ENCODE data around the gene COL9A2. TPM values are rescaled to one million over a fixed set of nuclear protein-coding genes. Genes with fewer than 3 reads are reported as not detected.

Gene COL9A2
- total RNA-seq, 1 donor = 1.1 TPM

GRCh38 chr1:40305451-40305850 is 11.6 kb downstream of the COL9A2 start:
- DNase-seq (ENCODE audit: low read depth in 2 of 3, low spot score in 2 of 3) = no peak

DNA sequence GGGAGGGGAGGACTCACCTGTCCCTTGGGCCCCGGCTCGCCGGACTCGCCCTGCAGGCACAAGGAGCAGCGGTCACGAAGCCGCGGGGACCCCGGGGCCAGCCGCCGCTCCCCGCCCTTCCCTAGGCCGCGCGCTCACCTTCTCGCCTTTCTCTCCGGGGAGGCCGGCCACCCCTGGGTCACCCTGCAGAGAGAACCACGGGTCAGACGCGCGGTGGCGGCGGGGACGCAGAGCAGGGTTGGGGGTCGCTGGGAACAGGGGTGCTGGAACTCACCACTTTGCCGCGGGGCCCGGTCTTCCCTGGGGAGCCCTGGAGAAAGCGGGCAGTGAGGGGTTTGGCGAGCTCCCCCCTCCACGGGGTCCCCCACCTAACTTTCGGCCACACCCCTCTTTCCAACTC is 13.3 kb downstream of the COL9A2 start:
- no peak for DNase-seq (ENCODE audit: low read depth in 2 of 3, low spot score in 2 of 3)

- no peak for DNase-seq (ENCODE audit: low read depth in 2 of 3, low spot score in 2 of 3)
Observed at GRCh38 chr1:40303051-40303771, 13.9 kb downstream of the COL9A2 start.

- DNase-seq (ENCODE audit: low read depth in 2 of 3, low spot score in 2 of 3) = no peak
Observed at GRCh38 chr1:40302475-40302874, 14.6 kb downstream of the COL9A2 start.

DNA sequence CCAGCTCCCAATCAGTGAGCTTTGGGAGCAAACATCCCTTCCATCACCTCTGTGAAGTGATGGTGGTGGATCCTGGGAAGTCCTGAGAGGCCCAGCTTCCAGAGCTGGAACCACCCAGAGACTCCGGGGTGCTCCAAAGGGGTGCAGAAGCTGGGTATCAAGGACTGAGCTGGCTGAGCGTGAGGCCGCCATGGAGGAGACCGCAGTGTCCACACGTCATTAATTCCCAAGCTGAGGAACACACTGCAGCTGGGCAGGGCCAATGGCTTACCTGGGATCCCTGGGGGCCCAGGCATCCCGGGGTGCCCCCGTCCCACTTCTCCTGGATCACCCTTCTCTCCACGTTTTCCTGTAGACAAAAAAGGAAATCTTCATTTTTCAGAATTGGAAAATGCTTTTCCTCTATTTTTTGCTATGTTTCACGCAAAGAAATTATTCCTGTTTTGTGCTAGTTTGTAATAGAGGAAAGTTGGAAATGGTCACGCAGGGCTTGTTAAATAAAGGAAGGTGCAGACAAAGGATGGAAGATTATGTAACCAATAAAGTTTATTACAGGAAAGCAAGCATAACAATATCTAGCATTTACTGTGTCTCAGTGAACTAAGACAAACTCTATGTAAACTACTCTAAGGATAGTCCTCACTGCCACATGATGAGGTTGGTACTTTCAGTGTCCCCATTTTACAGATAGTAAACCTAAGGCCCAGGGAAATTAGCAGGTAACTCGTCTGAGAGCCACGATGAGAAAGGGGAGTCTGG is 15.4 kb downstream of the COL9A2 start:
- no peak for DNase-seq (ENCODE audit: low read depth in 2 of 3, low spot score in 2 of 3)

GRCh38 chr1:40301066-40301465 is 16.0 kb downstream of the COL9A2 start:
- no peak for DNase-seq (ENCODE audit: low read depth in 2 of 3, low spot score in 2 of 3)

GRCh38 chr1:40300651-40301050 is 16.4 kb downstream of the COL9A2 start:
- DNase-seq (ENCODE audit: low read depth in 2 of 3, low spot score in 2 of 3) = no peak

- no peak for DNase-seq (ENCODE audit: low read depth in 2 of 3, low spot score in 2 of 3)
Observed at GRCh38 chr1:40300249-40300567, 16.9 kb downstream of the COL9A2 start.

DNA sequence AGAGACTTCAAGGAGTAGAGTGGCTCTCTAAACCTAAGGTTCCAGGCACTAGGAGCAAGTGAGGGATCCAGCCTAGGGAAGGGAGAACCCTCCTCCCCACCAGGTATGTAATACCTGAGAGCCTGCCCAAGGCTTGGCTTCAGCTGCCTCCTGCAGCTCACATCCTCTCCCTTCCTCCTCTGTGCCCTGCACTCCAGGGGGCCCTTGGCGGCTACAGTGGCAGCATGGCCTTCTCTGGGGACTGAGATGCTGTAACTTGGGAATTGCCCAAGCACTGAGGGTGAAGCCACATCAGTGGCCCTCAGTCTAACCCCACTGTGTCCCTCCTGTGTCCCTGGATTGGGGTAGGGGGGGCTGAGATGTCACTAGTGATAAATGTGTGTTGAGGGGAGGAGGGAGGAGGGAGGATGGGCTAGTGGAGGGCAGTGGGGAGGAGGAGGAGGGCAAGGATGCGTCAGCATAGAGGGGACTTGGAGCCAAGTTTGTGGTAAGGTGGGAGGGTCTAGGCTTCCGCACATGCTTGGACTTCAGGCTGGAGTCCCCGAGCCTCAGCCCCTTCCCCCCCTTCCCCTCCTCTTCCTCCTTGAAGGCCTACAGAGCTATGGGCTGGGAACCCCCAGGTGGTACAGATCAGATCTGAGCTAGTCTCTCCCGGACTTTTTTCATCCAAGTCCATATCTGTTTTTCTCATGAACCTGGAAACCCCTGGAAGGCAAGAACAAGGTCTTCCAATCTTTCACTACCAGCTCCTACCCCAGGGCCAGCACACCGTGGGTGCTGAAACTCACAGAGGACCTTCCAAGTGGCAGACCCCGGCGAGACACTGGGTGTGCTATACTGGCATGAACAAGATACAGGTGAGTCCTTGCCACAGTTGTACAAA is 17.5 kb downstream of the COL9A2 start:
- DNase-seq (ENCODE audit: low read depth in 2 of 3, low spot score in 2 of 3) = peak in 2 of 3 donors; percentile 57 to 62

GRCh38 chr1:40291293-40291692 is 25.8 kb downstream of the COL9A2 start:
- DNase-seq (ENCODE audit: low read depth in 2 of 3, low spot score in 2 of 3) = no peak

GRCh38 chr1:40281853-40282252 is 35.2 kb downstream of the COL9A2 start:
- DNase-seq (ENCODE audit: low read depth in 2 of 3, low spot score in 2 of 3) = no peak

DNA sequence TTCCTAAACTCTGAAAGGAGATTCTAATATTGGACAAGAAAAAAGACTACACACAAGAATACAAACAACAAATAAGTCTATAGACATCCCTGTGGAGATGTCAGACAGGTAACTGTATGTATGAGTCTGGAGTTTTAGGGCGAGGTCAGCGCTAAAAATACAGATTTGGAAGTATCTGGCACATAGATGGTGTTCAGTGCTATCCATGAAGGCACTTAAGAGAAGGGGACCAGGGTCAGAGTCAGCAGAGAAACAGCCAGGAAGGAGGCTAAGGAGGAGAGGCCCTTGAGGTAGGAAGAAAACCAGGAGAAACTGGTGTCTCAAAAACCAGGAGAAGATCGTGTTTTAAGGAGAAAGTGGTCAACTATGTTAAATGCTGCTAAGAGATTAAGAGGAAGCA is 41.0 kb downstream of the COL9A2 start:
- no peak for DNase-seq (ENCODE audit: low read depth in 2 of 3, low spot score in 2 of 3)

- DNase-seq (ENCODE audit: low read depth in 2 of 3, low spot score in 2 of 3) = no peak
Observed at GRCh38 chr1:40274331-40274730, 42.8 kb downstream of the COL9A2 start.

- no peak for DNase-seq (ENCODE audit: low read depth in 2 of 3, low spot score in 2 of 3)
Observed at GRCh38 chr1:40273547-40274166, 43.4 kb downstream of the COL9A2 start.

- DNase-seq (ENCODE audit: low read depth in 2 of 3, low spot score in 2 of 3) = no peak
Observed at GRCh38 chr1:40272653-40273213, 44.4 kb downstream of the COL9A2 start.

DNA sequence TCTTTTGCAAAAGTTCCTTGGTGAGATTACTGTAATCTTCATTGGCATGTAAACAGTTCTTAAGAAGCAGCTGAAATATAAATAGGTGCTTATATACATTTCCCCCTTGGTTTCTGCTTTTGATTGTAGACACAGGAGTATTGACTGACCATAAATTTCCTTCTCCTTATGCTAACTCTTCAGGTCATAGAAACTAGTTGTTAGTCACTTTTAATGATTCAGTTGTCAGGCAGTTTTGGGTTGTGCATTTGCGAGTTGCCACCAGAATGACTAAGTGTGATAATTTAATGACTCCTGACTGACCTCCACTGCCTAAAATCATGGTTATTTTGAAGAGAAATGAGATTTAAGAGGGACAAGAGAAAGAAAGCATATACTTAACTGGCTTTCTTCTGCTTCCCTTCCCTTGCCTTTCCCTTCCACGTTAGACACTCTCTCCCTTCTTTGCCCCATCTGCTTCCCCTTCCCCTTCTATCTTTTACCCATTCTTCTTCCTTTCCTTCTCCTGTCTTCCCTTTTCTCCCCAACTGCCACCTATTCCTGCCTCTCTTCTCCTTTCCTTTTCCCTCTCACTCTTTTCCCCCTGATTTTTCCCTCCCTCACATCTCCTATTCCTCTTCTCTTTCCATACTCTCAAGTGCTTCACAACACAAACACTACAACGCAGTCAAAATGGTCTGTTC is 46.8 kb downstream of the COL9A2 start:
- no peak for DNase-seq (ENCODE audit: low read depth in 2 of 3, low spot score in 2 of 3)

- DNase-seq (ENCODE audit: low read depth in 2 of 3, low spot score in 2 of 3) = no peak
Observed at GRCh38 chr1:40268211-40268610, 48.9 kb downstream of the COL9A2 start.

- no peak for DNase-seq (ENCODE audit: low read depth in 2 of 3, low spot score in 2 of 3)
Observed at GRCh38 chr1:40267767-40268187, 49.3 kb downstream of the COL9A2 start.

- no peak for DNase-seq (ENCODE audit: low read depth in 2 of 3, low spot score in 2 of 3)
Observed at GRCh38 chr1:40266786-40267535, 50.1 kb downstream of the COL9A2 start.

Data from hematopoietic multipotent progenitor cell (in vitro differentiated cells).